ENCODE data around the gene ATF6.

DNA sequence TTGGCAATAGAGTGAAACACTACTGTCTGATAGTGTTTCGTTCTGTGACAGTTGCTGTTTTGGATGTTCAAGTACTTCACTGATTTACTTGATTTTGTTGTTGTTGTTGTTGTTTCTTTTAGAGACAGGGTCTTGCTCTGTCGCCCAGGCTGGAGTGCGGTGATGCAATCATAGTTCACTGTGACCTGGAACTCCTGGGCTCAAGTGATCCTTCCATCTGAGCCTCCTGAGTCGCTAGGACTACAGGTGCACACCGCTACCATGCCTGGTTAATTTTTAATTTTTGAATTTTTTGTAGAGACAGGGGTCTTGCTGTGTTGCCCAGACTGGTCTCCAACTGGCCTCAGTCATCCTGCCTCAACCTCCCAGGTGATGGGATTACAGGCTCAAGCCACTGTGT lies 2.3 kb downstream of the ATF6 start:
- TF ChIP-seq, protein P1, sequence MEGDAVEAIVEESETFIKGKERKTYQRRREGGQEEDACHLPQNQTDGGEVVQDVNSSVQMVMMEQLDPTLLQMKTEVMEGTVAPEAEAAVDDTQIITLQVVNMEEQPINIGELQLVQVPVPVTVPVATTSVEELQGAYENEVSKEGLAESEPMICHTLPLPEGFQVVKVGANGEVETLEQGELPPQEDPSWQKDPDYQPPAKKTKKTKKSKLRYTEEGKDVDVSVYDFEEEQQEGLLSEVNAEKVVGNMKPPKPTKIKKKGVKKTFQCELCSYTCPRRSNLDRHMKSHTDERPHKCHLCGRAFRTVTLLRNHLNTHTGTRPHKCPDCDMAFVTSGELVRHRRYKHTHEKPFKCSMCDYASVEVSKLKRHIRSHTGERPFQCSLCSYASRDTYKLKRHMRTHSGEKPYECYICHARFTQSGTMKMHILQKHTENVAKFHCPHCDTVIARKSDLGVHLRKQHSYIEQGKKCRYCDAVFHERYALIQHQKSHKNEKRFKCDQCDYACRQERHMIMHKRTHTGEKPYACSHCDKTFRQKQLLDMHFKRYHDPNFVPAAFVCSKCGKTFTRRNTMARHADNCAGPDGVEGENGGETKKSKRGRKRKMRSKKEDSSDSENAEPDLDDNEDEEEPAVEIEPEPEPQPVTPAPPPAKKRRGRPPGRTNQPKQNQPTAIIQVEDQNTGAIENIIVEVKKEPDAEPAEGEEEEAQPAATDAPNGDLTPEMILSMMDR (IDR thresholded peaks at IDR 0.05; ENCODE audit: extremely low read depth in 1 of 2, insufficient read depth in 1 of 2, low read depth in 1 of 2, low read length in 2 of 2): no peak
- TF ChIP-seq EZH2 (IDR thresholded peaks at IDR 0.05; ENCODE audit: borderline replicate concordance, low read depth, low read length, severe bottlenecking) (no peak), POLR2AphosphoS5 (IDR thresholded peaks at IDR 0.05; ENCODE audit: insufficient read depth, low read depth, low read length) (no peak)

Measured in endothelial cell of umbilical vein (primary cell).